ENCODE measurements around the gene TTC17.

The TTC17 gene, protein sequence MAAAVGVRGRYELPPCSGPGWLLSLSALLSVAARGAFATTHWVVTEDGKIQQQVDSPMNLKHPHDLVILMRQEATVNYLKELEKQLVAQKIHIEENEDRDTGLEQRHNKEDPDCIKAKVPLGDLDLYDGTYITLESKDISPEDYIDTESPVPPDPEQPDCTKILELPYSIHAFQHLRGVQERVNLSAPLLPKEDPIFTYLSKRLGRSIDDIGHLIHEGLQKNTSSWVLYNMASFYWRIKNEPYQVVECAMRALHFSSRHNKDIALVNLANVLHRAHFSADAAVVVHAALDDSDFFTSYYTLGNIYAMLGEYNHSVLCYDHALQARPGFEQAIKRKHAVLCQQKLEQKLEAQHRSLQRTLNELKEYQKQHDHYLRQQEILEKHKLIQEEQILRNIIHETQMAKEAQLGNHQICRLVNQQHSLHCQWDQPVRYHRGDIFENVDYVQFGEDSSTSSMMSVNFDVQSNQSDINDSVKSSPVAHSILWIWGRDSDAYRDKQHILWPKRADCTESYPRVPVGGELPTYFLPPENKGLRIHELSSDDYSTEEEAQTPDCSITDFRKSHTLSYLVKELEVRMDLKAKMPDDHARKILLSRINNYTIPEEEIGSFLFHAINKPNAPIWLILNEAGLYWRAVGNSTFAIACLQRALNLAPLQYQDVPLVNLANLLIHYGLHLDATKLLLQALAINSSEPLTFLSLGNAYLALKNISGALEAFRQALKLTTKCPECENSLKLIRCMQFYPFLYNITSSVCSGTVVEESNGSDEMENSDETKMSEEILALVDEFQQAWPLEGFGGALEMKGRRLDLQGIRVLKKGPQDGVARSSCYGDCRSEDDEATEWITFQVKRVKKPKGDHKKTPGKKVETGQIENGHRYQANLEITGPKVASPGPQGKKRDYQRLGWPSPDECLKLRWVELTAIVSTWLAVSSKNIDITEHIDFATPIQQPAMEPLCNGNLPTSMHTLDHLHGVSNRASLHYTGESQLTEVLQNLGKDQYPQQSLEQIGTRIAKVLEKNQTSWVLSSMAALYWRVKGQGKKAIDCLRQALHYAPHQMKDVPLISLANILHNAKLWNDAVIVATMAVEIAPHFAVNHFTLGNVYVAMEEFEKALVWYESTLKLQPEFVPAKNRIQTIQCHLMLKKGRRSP

GRCh38 chr11:43358801-43359421, at the start of gene TTC17:
TTC17 (plus strand) TSS chr11:43358920; CDS start chr11:43358955, 35 bp downstream.
- peak; percentile 96 for DNase-seq (ENCODE audit: low read depth)
- H3K4me3 ChIP-seq (ENCODE audit: low read depth, low read length), result peak within 1 kb of the TSS; percentile 95
- peak; percentile 85 for TF ChIP-seq POLR2A (IDR thresholded peaks at IDR 0.05; ENCODE audit: extremely low read depth, insufficient read length)
- no peak for TF ChIP-seq CTCF (IDR thresholded peaks at IDR 0.05; ENCODE audit: low read depth, low read length)
- TF ChIP-seq, protein P1, sequence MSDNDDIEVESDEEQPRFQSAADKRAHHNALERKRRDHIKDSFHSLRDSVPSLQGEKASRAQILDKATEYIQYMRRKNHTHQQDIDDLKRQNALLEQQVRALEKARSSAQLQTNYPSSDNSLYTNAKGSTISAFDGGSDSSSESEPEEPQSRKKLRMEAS (IDR thresholded peaks at IDR 0.05; ENCODE audit: low read depth, low read length), result peak; percentile 11; the same call in 1 of the 2 replicates
- TF ChIP-seq MYC (IDR thresholded peaks at IDR 0.05; ENCODE audit: low read depth, low read length), result no peak

- TF ChIP-seq MYC (IDR thresholded peaks at IDR 0.05; ENCODE audit: low read depth, low read length) (peak; percentile 46), CTCF (IDR thresholded peaks at IDR 0.05; ENCODE audit: low read depth, low read length) (peak; percentile 50), POLR2A (IDR thresholded peaks at IDR 0.05; ENCODE audit: extremely low read depth, insufficient read length) (peak; percentile 65)
- TF ChIP-seq, protein P1 (IDR thresholded peaks at IDR 0.05; ENCODE audit: low read depth, low read length), result peak; percentile 35; the same call in 1 of the 2 replicates
- H3K4me3 ChIP-seq (ENCODE audit: low read depth, low read length), result peak within 1 kb of the TSS; percentile 76
- DNase-seq (ENCODE audit: low read depth), result peak; percentile 97
These were observed 46.7 kb upstream of the TTC17 start, which contains the start of gene API5 for GRCh38 chr11:43311791-43312607. API5 (plus strand) TSS chr11:43311996; CDS start chr11:43312128, 132 bp downstream.

GRCh38 chr11:43315966-43316365, 42.8 kb upstream of the TTC17 start:
- H3K4me3 ChIP-seq (ENCODE audit: low read depth, low read length), result no peak overlapping the region
- DNase-seq (ENCODE audit: low read depth), result no peak
- TF ChIP-seq CTCF (IDR thresholded peaks at IDR 0.05; ENCODE audit: low read depth, low read length), result no peak
- TF ChIP-seq POLR2A (IDR thresholded peaks at IDR 0.05; ENCODE audit: extremely low read depth, insufficient read length), result no peak
- TF ChIP-seq, protein P1 (IDR thresholded peaks at IDR 0.05; ENCODE audit: low read depth, low read length), result no peak
- TF ChIP-seq MYC (IDR thresholded peaks at IDR 0.05; ENCODE audit: low read depth, low read length), result no peak

GRCh38 chr11:43316451-43316850, 42.3 kb upstream of the TTC17 start:
- H3K4me3 ChIP-seq (ENCODE audit: low read depth, low read length), result no peak overlapping the region
- TF ChIP-seq, protein P1 (IDR thresholded peaks at IDR 0.05; ENCODE audit: low read depth, low read length), result no peak
- TF ChIP-seq POLR2A (IDR thresholded peaks at IDR 0.05; ENCODE audit: extremely low read depth, insufficient read length) (no peak), CTCF (IDR thresholded peaks at IDR 0.05; ENCODE audit: low read depth, low read length) (no peak), MYC (IDR thresholded peaks at IDR 0.05; ENCODE audit: low read depth, low read length) (no peak)
- peak; percentile 24 for DNase-seq (ENCODE audit: low read depth)

All from NB4 (cell line).